Bone marrow (tissue), 2 donors: ENCODE results near the gene ATAD5.
"Not testable (repeated sequence)": the region's sequence is repeated elsewhere in the genome, so short reads cannot be mapped to it uniquely, and the experiment has no call there.

ENCODE experiments used
- DNase-seq, 2 donors: peaks; one replicate each; lab custom pipeline; 2025; lab: John Stamatoyannopoulos, UW

Gene ATAD5

GRCh38 chr17:30822919-30823318 lies 8.8 kb upstream of the ATAD5 start:
- DNase-seq: not testable (repeated sequence)

GRCh38 chr17:30823421-30823820 lies 8.3 kb upstream of the ATAD5 start:
- no peak for DNase-seq

- DNase-seq: no peak
Measured at GRCh38 chr17:30824002-30824355, 7.8 kb upstream of the ATAD5 start.

- DNase-seq: peak; percentile 70 to 77
Measured at GRCh38 chr17:30824356-30825145, 7.2 kb upstream of the ATAD5 start, which contains the start of gene CRLF3. Gene CRLF3, minus strand, starts transcription at chr17:30824692. Its CDS starts 41 bp downstream, at chr17:30824651.

GRCh38 chr17:30827082-30827481 lies 4.7 kb upstream of the ATAD5 start:
- DNase-seq: no peak

GRCh38 chr17:30829022-30829421 lies 2.7 kb upstream of the ATAD5 start:
- DNase-seq: no peak

GRCh38 chr17:30831257-30831656 lies 509 bp upstream of the ATAD5 start:
- DNase-seq: no peak

GRCh38 chr17:30832438-30833124 lies 815 bp downstream of the ATAD5 start:
- DNase-seq: no peak

- no peak for DNase-seq
Measured at GRCh38 chr17:30838202-30838807, 6.5 kb downstream of the ATAD5 start.

- peak in 1 of 2 donors; percentile 50 for DNase-seq
Measured at GRCh38 chr17:30840771-30841170, 9.0 kb downstream of the ATAD5 start.

GRCh38 chr17:30848021-30848420 lies 16.3 kb downstream of the ATAD5 start:
- no peak for DNase-seq

GRCh38 chr17:30854146-30854545 lies 22.4 kb downstream of the ATAD5 start:
- DNase-seq: no peak

GRCh38 chr17:30858556-30859250 lies 26.9 kb downstream of the ATAD5 start:
- DNase-seq: no peak

GRCh38 chr17:30864636-30865035 lies 32.9 kb downstream of the ATAD5 start:
- DNase-seq: no peak

- no peak for DNase-seq
Measured at GRCh38 chr17:30869005-30869404, 37.2 kb downstream of the ATAD5 start.

- no peak for DNase-seq
Measured at GRCh38 chr17:30886187-30886586, 54.4 kb downstream of the ATAD5 start.

- no peak for DNase-seq
Measured at GRCh38 chr17:30894236-30894635, 62.5 kb downstream of the ATAD5 start.

GRCh38 chr17:30897311-30897710 lies 65.5 kb downstream of the ATAD5 start:
- no peak for DNase-seq

GRCh38 chr17:30905742-30906100 lies 74.0 kb downstream of the ATAD5 start:
- DNase-seq: peak in 1 of 2 donors; percentile 43

GRCh38 chr17:30906101-30906911 lies 74.5 kb downstream of the ATAD5 start, which contains the start of gene TEFM:
Gene TEFM, minus strand, starts transcription at chr17:30906238. Its CDS starts 40 bp downstream, at chr17:30906198.
- DNase-seq: peak; percentile 82 to 87

- no peak for DNase-seq
Measured at GRCh38 chr17:30908717-30909420, 77.1 kb downstream of the ATAD5 start.
